MM.1S (cell line): Measurements from ENCODE around the gene USP40.

Experiments used
- EZH2 ChIP-seq: fragments of 300-600 bp; sonication (generic); optimal IDR thresholded peaks from 2 replicates; pipeline ENCODE3; 2017; ENCODE audit warnings: low read depth, mild to moderate bottlenecking, antibody characterized with exemption, low read length, mixed read lengths
- EZH2phosphoT487 ChIP-seq: fragments of 300-600 bp; sonication (generic); IDR thresholded peaks from 2 replicates; pipeline ENCODE4 v1.6.1; 2018; ENCODE audit warnings: antibody characterized with exemption, low read length
- TF ChIP-seq, protein P1 (sequence below): fragments of 300-600 bp; sonication (generic); IDR thresholded peaks from 2 replicates; pipeline ENCODE4 v1.5.1; 2016; ENCODE audit warnings: antibody characterized with exemption, low read length, mixed read lengths

DNA sequence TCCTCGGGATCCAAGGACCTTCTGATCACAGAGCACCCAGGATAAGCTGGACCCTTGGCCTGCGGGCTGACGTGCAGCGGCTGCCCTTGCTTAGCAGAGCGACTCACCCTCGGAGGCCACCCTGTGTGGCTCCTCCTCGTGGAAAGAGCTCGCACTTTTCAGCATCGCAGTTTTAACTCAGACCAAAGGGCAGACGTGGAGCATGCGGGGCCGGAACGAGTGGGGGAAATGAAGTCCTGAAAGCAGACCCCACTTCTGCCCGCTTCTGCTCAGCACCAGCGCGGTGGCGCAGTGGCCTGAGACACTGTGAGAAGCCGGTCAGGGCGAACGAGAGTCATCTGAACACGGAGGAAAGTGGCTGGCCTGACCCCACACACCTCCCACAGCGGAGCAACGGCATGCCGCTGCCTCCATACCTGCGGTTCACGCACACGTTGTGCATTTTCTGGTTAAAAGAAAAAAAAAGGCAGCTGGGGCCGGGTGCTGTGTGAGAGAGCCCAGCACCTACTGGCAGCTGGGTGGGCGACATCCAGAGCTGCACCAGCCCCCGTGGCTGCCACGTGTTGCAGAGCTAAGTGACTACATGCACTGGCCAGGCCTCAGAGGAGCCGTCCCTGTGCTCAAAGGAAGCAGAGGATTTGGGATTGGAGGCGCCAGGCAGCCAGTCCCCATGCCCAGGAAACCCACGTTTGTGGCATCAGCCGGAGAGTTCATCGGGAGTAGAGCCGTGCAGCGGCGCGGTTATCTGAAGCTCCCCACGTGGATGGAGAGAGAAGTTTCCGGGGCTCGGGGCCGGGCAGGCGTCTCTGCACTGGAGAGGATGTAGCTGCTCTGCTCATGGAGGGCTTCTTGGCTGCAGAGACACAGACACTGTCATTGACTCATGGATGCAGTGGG lies 89.7 kb downstream of the USP40 start:
- TF ChIP-seq, protein P1, sequence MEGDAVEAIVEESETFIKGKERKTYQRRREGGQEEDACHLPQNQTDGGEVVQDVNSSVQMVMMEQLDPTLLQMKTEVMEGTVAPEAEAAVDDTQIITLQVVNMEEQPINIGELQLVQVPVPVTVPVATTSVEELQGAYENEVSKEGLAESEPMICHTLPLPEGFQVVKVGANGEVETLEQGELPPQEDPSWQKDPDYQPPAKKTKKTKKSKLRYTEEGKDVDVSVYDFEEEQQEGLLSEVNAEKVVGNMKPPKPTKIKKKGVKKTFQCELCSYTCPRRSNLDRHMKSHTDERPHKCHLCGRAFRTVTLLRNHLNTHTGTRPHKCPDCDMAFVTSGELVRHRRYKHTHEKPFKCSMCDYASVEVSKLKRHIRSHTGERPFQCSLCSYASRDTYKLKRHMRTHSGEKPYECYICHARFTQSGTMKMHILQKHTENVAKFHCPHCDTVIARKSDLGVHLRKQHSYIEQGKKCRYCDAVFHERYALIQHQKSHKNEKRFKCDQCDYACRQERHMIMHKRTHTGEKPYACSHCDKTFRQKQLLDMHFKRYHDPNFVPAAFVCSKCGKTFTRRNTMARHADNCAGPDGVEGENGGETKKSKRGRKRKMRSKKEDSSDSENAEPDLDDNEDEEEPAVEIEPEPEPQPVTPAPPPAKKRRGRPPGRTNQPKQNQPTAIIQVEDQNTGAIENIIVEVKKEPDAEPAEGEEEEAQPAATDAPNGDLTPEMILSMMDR: no peak
- TF ChIP-seq EZH2: no peak
- TF ChIP-seq EZH2phosphoT487: no peak
